ENCODE data around the gene GID8.
"Not testable (repeated sequence)": the region's sequence is repeated elsewhere in the genome, so short reads cannot be mapped to it uniquely, and the experiment has no call there.

Gene GID8

GRCh38 chr20:62923059-62923668 is 14.8 kb upstream of the GID8 start:
- DNase-seq = not testable (repeated sequence)

GRCh38 chr20:62923669-62924441 is 14.1 kb upstream of the GID8 start:
- DNase-seq = no peak

DNA sequence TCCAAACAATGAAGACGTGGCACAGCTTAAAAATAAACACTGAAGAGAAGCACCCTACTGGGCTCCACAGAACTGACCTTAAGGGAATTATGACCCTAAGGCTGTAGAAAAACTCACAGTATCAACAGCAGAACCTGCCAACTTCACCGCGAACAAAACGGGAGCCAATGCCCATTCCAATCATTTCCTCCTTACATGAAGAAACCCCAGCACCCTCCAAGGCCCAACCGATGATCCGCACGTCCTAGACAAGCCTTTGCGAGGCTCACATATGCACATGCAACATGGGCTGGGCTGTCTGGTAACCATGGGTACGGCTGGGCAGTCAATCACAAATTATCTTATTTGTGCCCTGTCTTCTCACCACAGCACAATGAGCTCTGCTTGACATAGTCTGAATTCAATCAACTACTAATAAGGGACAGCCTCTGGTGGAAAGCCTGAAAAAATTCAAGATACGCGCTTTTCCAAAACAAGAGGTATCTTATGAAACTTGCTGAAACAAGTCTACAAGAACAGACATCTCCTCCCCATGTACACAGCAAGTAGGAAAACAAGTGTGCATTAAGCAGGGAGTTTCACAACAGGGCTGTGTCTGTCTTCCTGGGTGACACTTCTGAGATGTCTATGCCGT is 13.4 kb upstream of the GID8 start:
- no peak for DNase-seq

DNA sequence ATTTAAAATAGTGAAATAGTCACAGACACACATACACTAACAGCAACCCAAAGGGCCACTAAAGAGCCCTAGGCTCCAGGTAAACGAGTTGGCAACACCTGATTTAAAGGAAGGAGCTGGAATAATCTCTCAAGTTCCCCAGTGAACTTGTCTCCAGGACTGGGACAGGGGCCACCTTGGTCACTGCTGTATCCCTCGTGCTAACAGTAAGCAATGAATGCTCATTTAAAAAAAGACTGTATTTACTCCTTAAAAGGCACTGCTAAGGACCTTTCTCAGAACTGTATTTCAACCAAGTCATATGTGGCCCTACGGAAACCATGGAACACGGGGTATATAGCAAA is 12.9 kb upstream of the GID8 start:
- DNase-seq = no peak

DNA sequence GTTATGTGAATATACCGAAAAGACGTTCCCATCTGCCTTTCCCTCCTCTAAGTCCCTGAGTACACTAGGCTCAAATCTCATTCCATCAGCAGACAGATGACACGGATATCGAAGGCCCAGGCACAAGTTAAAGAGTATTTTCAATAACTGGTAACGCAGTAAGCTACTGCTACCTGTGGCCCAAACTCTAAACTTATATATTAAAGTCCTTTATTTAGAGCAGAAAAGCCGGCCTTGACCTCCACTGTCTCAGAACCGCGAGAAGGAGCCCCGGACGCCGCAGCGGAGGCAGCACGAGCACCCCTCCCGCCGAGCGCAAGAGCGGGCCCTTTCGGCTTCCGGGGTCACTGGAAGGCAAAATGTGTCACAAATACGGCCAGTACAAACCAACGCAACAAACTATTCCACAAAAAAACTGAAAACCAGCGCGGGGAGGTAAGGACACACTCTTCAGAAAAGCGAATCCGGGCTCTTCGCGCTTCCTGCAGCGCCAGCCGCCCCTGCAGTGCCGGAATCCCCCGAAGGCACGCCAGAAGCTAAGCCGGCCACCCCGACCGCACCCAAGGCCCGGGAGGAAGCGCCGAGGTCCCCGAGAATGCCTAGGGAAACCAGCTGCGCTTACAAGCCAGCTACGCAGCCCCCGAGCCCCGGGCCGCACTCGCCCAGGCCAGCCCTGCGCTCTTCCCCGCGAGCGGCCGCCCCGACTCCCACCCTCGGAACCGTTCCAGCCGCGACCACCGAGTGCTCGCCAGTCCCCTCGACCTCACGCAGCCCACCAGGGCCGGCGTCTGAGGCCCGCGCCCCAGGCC is 12.3 kb upstream of the GID8 start:
- no peak for DNase-seq

- DNase-seq = peak; percentile 76
Observed at GRCh38 chr20:62926229-62927127, 11.5 kb upstream of the GID8 start, which contains the start of gene DIDO1. TSS of gene DIDO1 (minus strand) at chr20:62926505.

- DNase-seq = no peak
Observed at GRCh38 chr20:62927128-62927705, 10.7 kb upstream of the GID8 start.

DNA sequence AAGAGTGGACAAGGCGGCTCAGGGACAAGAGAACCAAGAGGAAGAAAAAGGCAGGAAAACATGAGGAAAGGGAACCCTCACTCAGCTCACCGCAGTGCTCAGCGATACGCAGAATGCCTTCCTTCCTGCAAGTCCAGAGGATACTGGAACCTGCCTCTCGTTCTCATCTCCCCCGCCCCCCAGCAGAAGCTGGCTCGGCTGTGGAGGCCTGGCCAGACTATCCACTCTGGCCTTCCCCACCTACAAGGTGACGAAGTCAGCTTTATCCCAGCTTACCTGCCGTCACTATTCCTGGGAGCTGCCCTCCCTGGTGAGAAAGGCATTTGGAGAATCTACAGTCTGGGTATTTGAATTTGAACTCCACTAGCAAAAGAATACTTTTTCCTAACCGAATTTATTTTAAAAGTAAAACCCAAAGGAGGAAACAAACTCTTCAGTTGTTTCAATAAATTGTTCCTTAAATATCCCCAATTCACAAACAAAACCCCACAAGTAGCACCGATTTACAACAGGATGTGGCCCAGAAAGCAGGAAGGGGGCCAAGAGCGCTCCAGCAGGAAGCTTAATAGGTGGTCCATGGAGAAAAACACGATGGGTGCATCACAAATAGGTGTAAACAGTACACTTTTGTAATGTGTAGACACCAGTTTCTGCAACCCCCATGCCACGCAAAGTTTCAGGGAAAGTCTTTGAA is 9.6 kb upstream of the GID8 start:
- no peak for DNase-seq

- no peak for DNase-seq
Observed at GRCh38 chr20:62929051-62929538, 8.9 kb upstream of the GID8 start.

GRCh38 chr20:62931464-62931863 is 6.5 kb upstream of the GID8 start:
- DNase-seq = no peak

DNA sequence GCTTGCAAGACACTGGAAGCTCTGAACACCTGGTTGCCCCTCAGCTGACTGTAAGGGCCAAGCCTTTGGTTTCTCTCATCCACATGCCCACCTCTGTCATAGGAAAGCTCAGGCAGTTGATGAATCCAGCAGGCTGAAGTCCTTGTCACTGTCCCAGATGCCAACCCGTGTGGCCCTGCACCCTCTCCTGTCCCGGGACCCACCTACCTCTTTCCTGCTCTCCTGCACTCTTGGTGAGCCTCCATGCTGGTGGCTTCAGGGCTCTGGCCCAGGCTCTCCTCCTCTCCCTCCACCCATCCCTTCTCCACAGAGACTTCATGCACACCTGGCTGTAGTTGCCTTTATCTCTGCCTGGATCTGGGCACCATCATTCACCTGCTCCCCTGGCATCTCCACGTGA is 4.0 kb upstream of the GID8 start:
- DNase-seq = no peak

DNA sequence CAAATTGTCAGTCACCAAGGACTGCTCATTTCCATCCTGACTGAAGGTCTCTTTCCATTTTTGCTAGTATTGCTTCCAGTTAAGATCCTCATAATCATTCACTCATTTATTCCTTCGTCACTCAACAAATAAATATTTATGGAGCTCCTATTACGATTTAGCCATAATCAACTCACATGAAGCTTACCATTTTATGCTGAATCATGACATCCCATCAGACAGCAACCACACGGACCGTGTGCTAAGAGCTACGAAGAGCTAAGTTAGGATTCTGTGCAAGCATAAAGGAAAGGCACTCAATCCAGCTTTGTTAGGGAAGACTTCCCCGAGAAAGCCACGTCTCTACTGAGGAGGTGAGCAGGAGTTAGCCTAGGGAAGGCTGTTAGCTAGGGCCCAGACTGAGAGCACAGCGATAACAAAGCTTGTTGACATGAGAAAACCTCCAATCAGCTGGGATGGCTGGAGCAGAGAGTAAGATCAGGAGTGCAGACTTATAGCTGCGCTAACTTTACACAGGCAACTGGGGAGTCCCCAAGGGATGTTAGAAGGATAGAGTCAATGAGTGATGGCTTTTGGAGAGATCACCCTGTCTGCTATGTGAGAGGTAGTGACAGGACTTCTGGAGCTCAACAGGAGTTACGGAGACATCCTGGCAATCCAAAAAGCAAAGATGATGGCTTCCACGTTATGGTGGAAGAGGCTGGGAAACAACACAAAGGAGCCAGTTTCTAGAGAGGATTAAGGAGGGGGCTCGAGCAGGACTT is 2.6 kb upstream of the GID8 start:
- no peak for DNase-seq

DNA sequence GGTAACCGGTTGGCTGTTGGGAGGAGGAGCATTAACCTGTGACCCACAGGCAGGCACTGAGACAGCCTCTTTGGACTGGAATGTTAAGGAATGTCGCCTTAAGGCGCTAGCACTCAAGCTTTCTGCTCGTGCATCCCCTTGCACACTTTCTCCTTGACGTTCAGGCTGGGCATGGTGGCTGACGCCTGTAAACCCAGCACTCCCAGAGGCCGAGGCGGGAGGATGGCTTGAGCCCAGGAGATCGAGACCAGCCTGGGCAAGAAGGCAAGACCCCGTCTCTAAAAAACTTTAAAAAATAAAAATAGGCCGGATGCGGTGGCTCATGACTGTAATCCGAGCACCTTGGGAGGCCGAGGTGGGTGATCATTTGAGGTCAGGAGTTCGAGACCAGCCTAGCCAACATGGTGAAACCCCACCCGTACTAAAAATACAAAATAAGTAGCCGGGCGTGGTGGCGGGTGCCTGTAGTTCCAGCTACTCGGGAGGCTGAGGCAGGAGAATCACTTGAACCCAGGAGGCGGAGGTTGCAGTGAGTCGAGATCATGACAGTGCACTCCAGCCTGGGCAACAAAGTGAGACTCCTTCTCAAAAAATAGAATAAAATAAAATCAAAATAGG is 1.9 kb upstream of the GID8 start:
- no peak for DNase-seq

- DNase-seq = peak; percentile 89
Observed at GRCh38 chr20:62937268-62938104, 461 bp upstream of the GID8 start.

DNA sequence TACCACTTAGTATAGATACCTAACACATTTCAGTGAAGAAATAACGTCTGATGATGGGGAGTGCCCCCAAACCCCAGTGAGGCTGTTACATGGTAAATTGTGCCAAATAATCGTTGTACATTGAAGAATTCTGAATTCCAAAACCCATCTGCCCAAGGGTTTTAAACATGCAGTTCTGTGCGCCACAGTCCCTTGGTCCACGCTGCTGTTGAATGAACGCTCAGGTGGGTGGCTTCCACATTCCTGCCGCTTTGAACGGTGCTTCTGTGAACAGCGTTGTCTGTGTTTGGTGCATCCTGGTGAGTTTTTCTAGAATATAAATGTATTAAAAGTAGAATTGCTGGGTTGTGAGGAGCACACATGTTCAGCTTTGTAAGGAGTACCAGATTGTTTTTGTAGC is 2.9 kb downstream of the GID8 start:
- DNase-seq = no peak

- DNase-seq = no peak
Observed at GRCh38 chr20:62941792-62942191, 3.8 kb downstream of the GID8 start.

- DNase-seq = no peak
Observed at GRCh38 chr20:62942456-62942855, 4.5 kb downstream of the GID8 start.

DNA sequence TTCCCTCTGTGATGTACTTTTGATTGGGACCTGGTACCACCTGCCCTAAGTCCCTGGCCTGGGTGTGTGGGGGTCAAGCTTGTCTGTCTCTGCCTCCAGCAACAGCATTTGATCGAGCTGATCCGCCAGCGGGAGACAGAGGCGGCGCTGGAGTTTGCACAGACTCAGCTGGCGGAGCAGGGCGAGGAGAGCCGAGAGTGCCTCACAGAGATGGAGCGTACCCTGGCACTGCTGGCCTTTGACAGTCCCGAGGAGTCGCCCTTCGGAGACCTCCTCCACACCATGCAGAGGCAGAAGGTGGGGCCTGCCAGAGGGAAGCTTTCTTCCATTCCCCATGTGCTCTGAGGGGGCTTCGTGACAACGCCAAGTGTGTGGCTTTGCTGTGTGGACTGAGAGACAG is 5.4 kb downstream of the GID8 start:
- DNase-seq = no peak

DNA sequence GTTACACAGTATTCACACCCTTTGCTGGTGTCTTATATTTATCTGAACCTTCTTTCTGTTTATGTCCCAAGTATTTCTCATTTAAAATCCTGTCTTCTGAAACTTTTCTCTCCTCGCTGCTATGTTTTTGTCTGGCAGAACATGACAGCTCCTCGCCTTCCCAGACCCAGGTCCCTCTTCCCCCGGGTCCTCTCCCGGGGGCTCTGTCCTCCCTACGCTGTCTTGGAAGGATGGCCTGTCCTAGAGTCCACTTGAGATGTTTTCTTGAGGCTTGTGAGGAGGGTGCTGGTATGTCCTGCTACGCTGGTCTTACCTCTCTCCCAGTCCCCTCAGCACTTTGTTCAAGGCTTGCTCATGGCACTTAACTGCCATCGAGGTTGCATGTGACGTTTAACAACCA is 6.2 kb downstream of the GID8 start:
- no peak for DNase-seq
